OCI-LY3 (cell line): ENCODE measurements around the gene NOL4L.

Experiments used
- EZH2phosphoT487 ChIP-seq: fragments of 200-600 bp; shearing (Covaris generic); IDR thresholded peaks from 2 replicates; pipeline ENCODE4 v1.6.1; 2018; ENCODE audit warnings: antibody characterized with exemption, mixed run types, low read depth
- TF ChIP-seq, protein P1 (sequence below): fragments of 200-600, 300-600 bp; sonication (generic); IDR thresholded peaks from 2 replicates; pipeline ENCODE4 v1.5.1; 2014; ENCODE audit warnings: antibody characterized with exemption, low read length, low read depth

- TF ChIP-seq EZH2phosphoT487 = no peak
- TF ChIP-seq, protein P1, sequence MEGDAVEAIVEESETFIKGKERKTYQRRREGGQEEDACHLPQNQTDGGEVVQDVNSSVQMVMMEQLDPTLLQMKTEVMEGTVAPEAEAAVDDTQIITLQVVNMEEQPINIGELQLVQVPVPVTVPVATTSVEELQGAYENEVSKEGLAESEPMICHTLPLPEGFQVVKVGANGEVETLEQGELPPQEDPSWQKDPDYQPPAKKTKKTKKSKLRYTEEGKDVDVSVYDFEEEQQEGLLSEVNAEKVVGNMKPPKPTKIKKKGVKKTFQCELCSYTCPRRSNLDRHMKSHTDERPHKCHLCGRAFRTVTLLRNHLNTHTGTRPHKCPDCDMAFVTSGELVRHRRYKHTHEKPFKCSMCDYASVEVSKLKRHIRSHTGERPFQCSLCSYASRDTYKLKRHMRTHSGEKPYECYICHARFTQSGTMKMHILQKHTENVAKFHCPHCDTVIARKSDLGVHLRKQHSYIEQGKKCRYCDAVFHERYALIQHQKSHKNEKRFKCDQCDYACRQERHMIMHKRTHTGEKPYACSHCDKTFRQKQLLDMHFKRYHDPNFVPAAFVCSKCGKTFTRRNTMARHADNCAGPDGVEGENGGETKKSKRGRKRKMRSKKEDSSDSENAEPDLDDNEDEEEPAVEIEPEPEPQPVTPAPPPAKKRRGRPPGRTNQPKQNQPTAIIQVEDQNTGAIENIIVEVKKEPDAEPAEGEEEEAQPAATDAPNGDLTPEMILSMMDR = no peak
These were observed 44.7 kb upstream of the NOL4L start for GRCh38 chr20:32629813-32630212.
